IMR-90 (cell line): ENCODE data around the gene C22orf31. TPM values are rescaled to one million over a fixed set of nuclear protein-coding genes. Genes with fewer than 3 reads are reported as not detected.
A peak's percentile ranks its signal among the peaks of the same experiment; 100 is the strongest.

Experiments used
- ATAC-seq: fragments of 200-7000 bp; cut with Tn5 transposase; 2 replicates; pipeline ENCODE4 v1.9.1; 2020; ENCODE audit warnings: low read depth, mild to moderate bottlenecking, moderate library complexity
- BruUV-seq: library from RNA; stranded (reverse); fragments of 400-500 nt; replicated peaks from 2 replicates; lab custom pipeline; 2021; lab: Mats Ljungman, UMichigan
- CTCF ChIA-PET: fragments of 300-600 bp; formaldehyde crosslinking; extraction: SDS; loops from one replicate; lab custom pipeline; 2021; ENCODE audit warnings: antibody characterized with exemption; lab: Yijun Ruan, JAX
- POLR2A ChIA-PET: fragments of 300-600 bp; sonication (Branson Sonifier 250); formaldehyde crosslinking; loops from one replicate; lab custom pipeline; 2022; ENCODE audit warnings: antibody characterized with exemption; ENCODE audit not compliant: unreplicated experiment; lab: Charles Lee
- DNase-seq: peaks from one replicate; pipeline ENCODE4 v3.0.0; 2013
- H2AFZ ChIP-seq: replicated peaks from 2 replicates; pipeline ENCODE3; 2013; ENCODE audit warnings: low read length, mild to moderate bottlenecking; ENCODE audit not compliant: poor library complexity
- H2AK5ac ChIP-seq: 2 replicates; pipeline ENCODE4 v1.6.1; 2013; ENCODE audit warnings: low read depth, low read length, inconsistent platforms
- H2AK9ac ChIP-seq: replicated peaks from 2 replicates; pipeline ENCODE3; 2013; ENCODE audit warnings: mild to moderate bottlenecking, low read depth, low read length, moderate library complexity; ENCODE audit not compliant: poor library complexity
- H2BK120ac ChIP-seq: 2 replicates; pipeline ENCODE4 v1.6.1; 2013; ENCODE audit warnings: low read depth, low read length, inconsistent platforms
- H2BK15ac ChIP-seq: 3 replicates; pipeline ENCODE4 v1.6.1; 2013; ENCODE audit warnings: low read depth, low read length, inconsistent platforms
- H2BK20ac ChIP-seq: 2 replicates; pipeline ENCODE4 v1.6.1; 2013; ENCODE audit warnings: low read depth, mild to moderate bottlenecking, inconsistent platforms, low read length, moderate library complexity
- H2BK5ac ChIP-seq: 2 replicates; pipeline ENCODE4 v1.6.1; 2013; ENCODE audit warnings: mild to moderate bottlenecking, low read depth, low read length, inconsistent platforms; ENCODE audit not compliant: poor library complexity, severe bottlenecking
- H3K14ac ChIP-seq: replicated peaks from 2 replicates; pipeline ENCODE4 v1.6.1; 2013; ENCODE audit warnings: low read depth, low read length, inconsistent platforms
- H3K18ac ChIP-seq: 2 replicates; pipeline ENCODE4 v1.6.1; 2013; ENCODE audit warnings: low read depth, low read length, control low read depth
- H3K23ac ChIP-seq: 2 replicates; pipeline ENCODE4 v1.6.1; 2013; ENCODE audit warnings: low read depth, low read length, inconsistent platforms
- H3K27ac ChIP-seq: 2 replicates; pipeline ENCODE4 v1.5.1; 2013; ENCODE audit warnings: mild to moderate bottlenecking, control low read depth, low read length; ENCODE audit not compliant: insufficient read depth
- H3K27me3 ChIP-seq: 2 replicates; pipeline ENCODE4 v1.6.1; 2013; ENCODE audit warnings: low read length; ENCODE audit not compliant: control insufficient read depth, insufficient read depth
- H3K36me3 ChIP-seq: 2 replicates; pipeline ENCODE4 v1.6.1; 2013; ENCODE audit warnings: low read length, mixed read lengths; ENCODE audit not compliant: control insufficient read depth, insufficient read depth
- H3K4ac ChIP-seq: 2 replicates; pipeline ENCODE4 v1.6.1; 2013; ENCODE audit warnings: low read depth, low read length, inconsistent platforms
- H3K4me1 ChIP-seq: 2 replicates; pipeline ENCODE4 v1.6.1; 2013; ENCODE audit warnings: low read length, mixed read lengths; ENCODE audit not compliant: control insufficient read depth, insufficient read depth
- H3K4me2 ChIP-seq: 2 replicates; pipeline ENCODE4 v1.6.1; 2013; ENCODE audit warnings: low read depth, mild to moderate bottlenecking, control low read depth, low read length, moderate library complexity
- H3K4me3 ChIP-seq: 2 replicates; pipeline ENCODE4 v1.5.1; 2013; ENCODE audit warnings: low read depth, mild to moderate bottlenecking, control low read depth, low read length, moderate library complexity; ENCODE audit not compliant: insufficient read depth
- H3K56ac ChIP-seq: 2 replicates; pipeline ENCODE4 v1.6.1; 2013; ENCODE audit warnings: low read length, inconsistent platforms; ENCODE audit not compliant: insufficient read depth; ENCODE audit errors: extremely low read depth
- H3K79me1 ChIP-seq, 2 experiments: 2 replicates each; pipeline ENCODE4 v1.6.1; 2013; ENCODE audit warnings: low read length in 2 of 2, inconsistent platforms in 1 of 2, low read depth in 1 of 2
- H3K9ac ChIP-seq: 2 replicates; pipeline ENCODE4 v1.6.1; 2013; ENCODE audit warnings: low read depth, low read length, control low read depth
- H3K9me1 ChIP-seq: 2 replicates; pipeline ENCODE4 v1.6.1; 2013; ENCODE audit warnings: low read length, inconsistent platforms; ENCODE audit not compliant: insufficient read depth
- H3K9me3 ChIP-seq: 2 replicates; pipeline ENCODE4 v1.6.1; 2013; ENCODE audit warnings: low read length; ENCODE audit not compliant: control insufficient read depth, insufficient read depth
- H4K20me1 ChIP-seq: 2 replicates; pipeline ENCODE4 v1.6.1; 2013; ENCODE audit warnings: low read length, inconsistent platforms; ENCODE audit not compliant: insufficient read depth
- H4K5ac ChIP-seq: 2 replicates; pipeline ENCODE4 v1.6.1; 2013; ENCODE audit warnings: mild to moderate bottlenecking, low read depth, low read length, control low read depth
- H4K8ac ChIP-seq, 2 experiments: 2 replicates each; pipeline ENCODE4 v1.6.1; 2013; ENCODE audit warnings: low read depth in 2 of 2, low read length in 2 of 2, control low read depth in 1 of 2, inconsistent platforms in 1 of 2
- H4K91ac ChIP-seq: 2 replicates; pipeline ENCODE4 v1.6.1; 2013; ENCODE audit warnings: low read depth, low read length, inconsistent platforms; ENCODE audit not compliant: insufficient read depth
- BHLHE40 ChIP-seq: fragments of 150-350 bp; IDR thresholded peaks from 2 replicates; pipeline ENCODE4 v1.6.1; 2016; ENCODE audit warnings: mild to moderate bottlenecking, low read depth, low read length
- CEBPB ChIP-seq: IDR thresholded peaks from 2 replicates; pipeline ENCODE4 v1.6.1; 2012; ENCODE audit warnings: low read depth, low read length, improper control_type of control experiment
- CHD1 ChIP-seq: IDR thresholded peaks from 2 replicates; pipeline ENCODE4 v1.6.1; 2012; ENCODE audit warnings: low read depth, low read length, improper control_type of control experiment
- CTCF ChIP-seq: conservative IDR thresholded peaks from 2 replicates; pipeline ENCODE4 v1.5.1; 2012; ENCODE audit warnings: mild to moderate bottlenecking, low read depth, low read length, improper control_type of control experiment
- FOS ChIP-seq: fragments of 150-350 bp; IDR thresholded peaks from 2 replicates; pipeline ENCODE4 v1.6.1; 2016; ENCODE audit warnings: low read depth, low read length
- MAFK ChIP-seq: IDR thresholded peaks from 2 replicates; pipeline ENCODE4 v1.6.1; 2012; ENCODE audit warnings: low read depth, low read length, improper control_type of control experiment
- MAZ ChIP-seq: IDR thresholded peaks from 2 replicates; pipeline ENCODE4 v1.6.1; 2012; ENCODE audit warnings: low read depth, mild to moderate bottlenecking, low read length, improper control_type of control experiment, moderate library complexity, borderline replicate concordance
- MXI1 ChIP-seq: IDR thresholded peaks from 2 replicates; pipeline ENCODE4 v1.6.1; 2012; ENCODE audit warnings: low read depth, mild to moderate bottlenecking, low read length, moderate library complexity, borderline replicate concordance
- NFE2L2 ChIP-seq: fragments of 150-350 bp; IDR thresholded peaks from 2 replicates; pipeline ENCODE4 v1.6.1; 2016; ENCODE audit warnings: low read depth, mild to moderate bottlenecking, low read length
- POLR2A ChIP-seq: IDR thresholded peaks from 2 replicates; pipeline ENCODE4 v1.6.1; 2012; ENCODE audit warnings: mild to moderate bottlenecking, low read depth, low read length
- RAD21 ChIP-seq: IDR thresholded peaks from 2 replicates; pipeline ENCODE4 v1.6.1; 2012; ENCODE audit warnings: low read length, improper control_type of control experiment
- RCOR1 ChIP-seq: IDR thresholded peaks from 2 replicates; pipeline ENCODE4 v1.6.1; 2012; ENCODE audit warnings: mild to moderate bottlenecking, low read length, improper control_type of control experiment; ENCODE audit not compliant: insufficient replicate concordance
- RFX5 ChIP-seq: IDR thresholded peaks from 2 replicates; pipeline ENCODE4 v1.8.0; 2012; ENCODE audit warnings: low read depth, mild to moderate bottlenecking, low read length, moderate library complexity
- SMC3 ChIP-seq: fragments of 150-350 bp; IDR thresholded peaks from 2 replicates; pipeline ENCODE4 v1.6.1; 2016; ENCODE audit warnings: low read depth, mild to moderate bottlenecking, antibody characterized with exemption, low read length, moderate library complexity
- USF2 ChIP-seq: fragments of 150-350 bp; IDR thresholded peaks from 2 replicates; pipeline ENCODE4 v1.6.1; 2017; ENCODE audit warnings: mild to moderate bottlenecking, antibody characterized with exemption, low read length, low read depth
- WGBS, 2 experiments: methylation state at CpG; one replicate each; pipeline versions ENCODE4 v1.1.5 to v1.1.7; 2013; ENCODE audit warnings: missing lambda C conversion rate in 2 of 2; ENCODE audit not compliant: insufficient read length in 1 of 2; ENCODE audit errors: extremely low coverage in 2 of 2; 5-methylcytosine and 5-hydroxymethylcytosine counted together
- dilution Hi-C: fragments of 300-500 bp; cut with HindIII; formaldehyde crosslinking; loops from one replicate; pipeline ENCODE4 v1.14.3; 2018; ENCODE audit warnings: low sequenced_read_pairs; ENCODE audit not compliant: unreplicated experiment
- in situ Hi-C: fragments of 300-500 bp; cut with MboI; formaldehyde crosslinking; loops from 3 replicates; pipeline ENCODE4 v1.14.3; 2019; ENCODE audit warnings: low sequenced_read_pairs, inconsistent platforms, mixed read lengths
- intact Hi-C: fragments of 100-400 bp; cut with micrococcal nuclease; formaldehyde crosslinking; loops from 2 replicates; pipeline ENCODE4 v1.10.0; 2022
- polyA plus RNA-seq, 3 experiments: library from polyadenylated mRNA; depleted of rRNA; stranded (reverse); fragments of >200 nt; gene quantifications; 2 replicates each; pipeline ENCODE4 v1.2.3, GENCODE V29; 2012; ENCODE audit warnings: low replicate concordance in 1 of 3
- total RNA-seq: library from RNA; depleted of rRNA; stranded (reverse); fragments of >200 nt; gene quantifications from 2 replicates; pipeline ENCODE4 v1.2.3, GENCODE V29; 2012
- TF ChIP-seq, protein P1 (sequence below): fragments of 150-350 bp; IDR thresholded peaks from 2 replicates; pipeline ENCODE4 v1.6.1; 2016; ENCODE audit warnings: low read depth, mild to moderate bottlenecking, low read length, moderate library complexity, borderline replicate concordance

The C22orf31 gene
- total and polyA plus RNA-seq, 2 of the 4 experiments (the other 2 are of a cell fraction), result not detected

DNA sequence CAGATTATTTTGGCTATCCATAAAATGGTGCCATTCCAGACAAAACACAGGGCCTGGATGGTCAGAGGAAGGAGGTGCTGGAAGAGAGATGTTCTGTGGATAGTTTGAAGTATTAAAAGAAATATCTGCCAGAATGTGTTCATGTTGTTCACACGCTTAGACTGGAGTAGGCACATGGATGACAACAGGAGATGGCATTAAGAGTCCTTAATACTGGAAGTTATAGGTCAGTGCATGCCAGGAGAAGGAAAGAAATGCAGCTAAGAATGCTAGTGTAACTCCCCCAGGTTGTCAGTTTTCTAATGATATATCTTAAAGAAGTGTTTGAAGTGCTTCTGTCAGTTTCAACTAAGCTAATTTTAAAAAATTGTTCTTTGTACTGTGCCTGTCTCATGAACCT is 31.4 kb upstream of the C22orf31 start:
- Histone ChIP-seq H3K4ac (no peak overlapping the region), H2BK15ac (no peak overlapping the region), H2BK5ac (no peak overlapping the region), H3K79me1 (no peaks in the 10 kb centered on the region; a peak in 1 of 4 replicates), H3K23ac (no peak overlapping the region), H3K9me3 (no peaks in the 10 kb centered on the region), H3K27me3 (no peaks in the 10 kb centered on the region), H3K9me1 (peaks cover 6% of the 10 kb centered on the region; the same call in 1 of the 2 replicates), H3K9ac (no peak overlapping the region), H4K5ac (no peak overlapping the region), H2BK120ac (no peak overlapping the region), H3K4me2 (no peak overlapping the region), H3K4me1 (peaks cover 19% of the 10 kb centered on the region), H3K56ac (no peak overlapping the region), H4K91ac (no peak overlapping the region), H2AK9ac (no peak overlapping the region), H4K8ac (no peak overlapping the region), H3K18ac (0 out of 2 replicates have a peak overlapping the region, but pooled peaks have one; percentile 76), H3K4me3 (no peak overlapping the region), H2BK20ac (no peak overlapping the region), H2AFZ (no peak overlapping the region), H3K27ac (no peak overlapping the region), H2AK5ac (no peak overlapping the region), H3K36me3 (peaks cover 2% of the 10 kb centered on the region; the same call in 1 of the 2 replicates), H3K14ac (no peak overlapping the region), H4K20me1 (no peaks in the 10 kb centered on the region)
- in situ Hi-C loops, result no loop called here
- dilution Hi-C loops, result no loop called here
- POLR2A ChIA-PET, result no interaction called here
- DNase-seq (no peak), ATAC-seq (no peak)
- BruUV-seq, result no TSS peak
- WGBS, 2 experiments, result 100% methylated on average over 1 of the region's 1 CpG; no CpG with 5 or more reads in 1 of the 2 experiments
- TF ChIP-seq MAFK (no peak), MXI1 (no peak), SMC3 (no peak), USF2 (no peak), RFX5 (no peak), BHLHE40 (no peak), RAD21 (no peak), MAZ (no peak), CHD1 (no peak), POLR2A (no peak), CEBPB (no peak), CTCF (no peak), NFE2L2 (no peak), FOS (no peak), RCOR1 (no peak)
- TF ChIP-seq, protein P1, sequence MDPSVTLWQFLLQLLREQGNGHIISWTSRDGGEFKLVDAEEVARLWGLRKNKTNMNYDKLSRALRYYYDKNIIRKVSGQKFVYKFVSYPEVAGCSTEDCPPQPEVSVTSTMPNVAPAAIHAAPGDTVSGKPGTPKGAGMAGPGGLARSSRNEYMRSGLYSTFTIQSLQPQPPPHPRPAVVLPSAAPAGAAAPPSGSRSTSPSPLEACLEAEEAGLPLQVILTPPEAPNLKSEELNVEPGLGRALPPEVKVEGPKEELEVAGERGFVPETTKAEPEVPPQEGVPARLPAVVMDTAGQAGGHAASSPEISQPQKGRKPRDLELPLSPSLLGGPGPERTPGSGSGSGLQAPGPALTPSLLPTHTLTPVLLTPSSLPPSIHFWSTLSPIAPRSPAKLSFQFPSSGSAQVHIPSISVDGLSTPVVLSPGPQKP, result no peak
- intact Hi-C loops, result no loop called here
- CTCF ChIA-PET, result no interaction called here
